Endodermal cell (in vitro differentiated cells): ENCODE data around the gene PRKCG. TPM values are rescaled to one million over a fixed set of nuclear protein-coding genes. Genes with fewer than 3 reads are reported as not detected.
A peak's percentile ranks its signal among the peaks of the same experiment; 100 is the strongest.

Experiments used
- DNase-seq: peaks from one replicate; pipeline ENCODE4 v3.0.0-alpha.2; 2017
- H3K27ac ChIP-seq: 2 replicates; pipeline ENCODE4 v1.5.1; 2013; ENCODE audit warnings: mild to moderate bottlenecking, low read depth, low read length, moderate library complexity
- H3K27me3 ChIP-seq: 2 replicates; pipeline ENCODE4 v1.6.1; 2013; ENCODE audit warnings: mild to moderate bottlenecking, low read length, moderate library complexity; ENCODE audit not compliant: insufficient read depth, control insufficient read depth, poor library complexity, severe bottlenecking
- H3K36me3 ChIP-seq: 2 replicates; pipeline ENCODE4 v1.7.0; 2013; ENCODE audit warnings: mild to moderate bottlenecking, low read length, moderate library complexity; ENCODE audit not compliant: control insufficient read depth, insufficient read depth
- H3K4me1 ChIP-seq: one replicate; pipeline ENCODE4 v1.7.0; 2013; ENCODE audit warnings: low read length; ENCODE audit not compliant: control insufficient read depth, insufficient read depth
- H3K4me3 ChIP-seq: 2 replicates; pipeline ENCODE4 v1.5.1; 2013; ENCODE audit warnings: mild to moderate bottlenecking, low read length, moderate library complexity
- H3K9ac ChIP-seq: 2 replicates; pipeline ENCODE4 v1.6.1; 2013; ENCODE audit warnings: mild to moderate bottlenecking, low read length, moderate library complexity; ENCODE audit not compliant: poor library complexity, severe bottlenecking; ENCODE audit errors: extremely low read depth
- H3K9me3 ChIP-seq: 2 replicates; pipeline ENCODE4 v1.6.1; 2013; ENCODE audit warnings: mild to moderate bottlenecking, low read length, moderate library complexity; ENCODE audit not compliant: control insufficient read depth
- H3K27ac Mint-ChIP-seq: 2 replicates; pipeline ENCODE4 v1.8.0; 2020; ENCODE audit warnings: mixed read lengths
- H3K27me3 Mint-ChIP-seq: 2 replicates; pipeline ENCODE4 v1.8.0; 2021; ENCODE audit warnings: mild to moderate bottlenecking, mixed read lengths; ENCODE audit not compliant: insufficient read depth
- H3K36me3 Mint-ChIP-seq: 2 replicates; pipeline ENCODE4 v1.8.0; 2020; ENCODE audit warnings: low read depth, mixed read lengths
- H3K4me1 Mint-ChIP-seq: 2 replicates; pipeline ENCODE4 v1.8.0; 2020; ENCODE audit warnings: mixed read lengths
- H3K4me3 Mint-ChIP-seq: 2 replicates; pipeline ENCODE4 v1.8.0; 2020; ENCODE audit warnings: mild to moderate bottlenecking, moderate library complexity, mixed read lengths
- H3K9me3 Mint-ChIP-seq: 2 replicates; pipeline ENCODE4 v1.8.0; 2020; ENCODE audit warnings: mild to moderate bottlenecking, mixed read lengths
- CTCF ChIP-seq: fragments of 200-600 bp; sonication (generic); conservative IDR thresholded peaks from 2 replicates; pipeline ENCODE4 v1.5.0; 2021; ENCODE audit warnings: antibody characterized with exemption, mild to moderate bottlenecking
- WGBS, 2 experiments: methylation state at CpG; one replicate each; pipeline versions ENCODE4 v1.1.5 to v1.1.7; 2013; ENCODE audit warnings: missing lambda C conversion rate in 2 of 2, mixed read lengths in 1 of 2; ENCODE audit not compliant: insufficient coverage in 1 of 2, insufficient read length in 1 of 2; 5-methylcytosine and 5-hydroxymethylcytosine counted together
- total RNA-seq, 2 donors: library from RNA; stranded (reverse); fragmentation: NEBNext Ultra II Directional in 1 of 2; extraction: Animal tissue kit (Norgen Biotek cat#: 25700) in 1 of 2; gene quantifications; 2 replicates in 1 of 2; 3 replicates in 1 of 2; pipeline ENCODE4 v1.2.1, GENCODE V29; 2021

PRKCG gene
- total RNA-seq, 2 donors from 2014 or later, result 2.7 to 5.6 TPM

- Histone ChIP-seq H3K27ac (no peak overlapping the region), H3K27me3 (no peaks in the 10 kb centered on the region), H3K4me3 (no peak overlapping the region), H3K9ac (no peak overlapping the region), H3K4me1 (no peaks in the 10 kb centered on the region), H3K36me3 (no peaks in the 10 kb centered on the region), H3K9me3 (no peaks in the 10 kb centered on the region)
- no peak overlapping the region for H3K27ac Mint-ChIP-seq
- no peak for TF ChIP-seq CTCF
- 64 to 68% methylated on average over 4 to 6 of the region's 7 CpGs for WGBS, 2 experiments
- no peak for DNase-seq
- H3K4me3 Mint-ChIP-seq, result no peak overlapping the region
- H3K4me1 Mint-ChIP-seq, result no peaks in the 10 kb centered on the region
- H3K27me3 Mint-ChIP-seq, result peaks cover 23% of the 10 kb centered on the region
- H3K36me3 Mint-ChIP-seq, result no peaks in the 10 kb centered on the region
- no peaks in the 10 kb centered on the region for H3K9me3 Mint-ChIP-seq
These were observed 54.0 kb downstream of the PRKCG start for GRCh38 chr19:53936029-53936428.

- H3K9me3 ChIP-seq, result no peaks in the 10 kb centered on the region
- no peak overlapping the region for H3K27ac ChIP-seq
- no peaks in the 10 kb centered on the region for H3K36me3 ChIP-seq
- H3K27me3 ChIP-seq, result peaks cover 23% of the 10 kb centered on the region
- 27 to 51% methylated on average over 24 to 55 of the region's 55 CpGs for WGBS, 2 experiments
- Mint-ChIP-seq H3K4me3 (peak overlapping the region; percentile 56), H3K27me3 (peaks cover 63% of the 10 kb centered on the region), H3K4me1 (peaks cover 2% of the 10 kb centered on the region), H3K36me3 (no peaks in the 10 kb centered on the region), H3K27ac (no peak overlapping the region), H3K9me3 (no peaks in the 10 kb centered on the region)
- no peak overlapping the region for H3K9ac ChIP-seq
- TF ChIP-seq CTCF, result peak; percentile 86
- peak; percentile 99 for DNase-seq
- H3K4me3 ChIP-seq, result peak overlapping the region; percentile 71
- H3K4me1 ChIP-seq, result no peaks in the 10 kb centered on the region
These were observed 60.2 kb downstream of the PRKCG start for GRCh38 chr19:53942001-53942786.

- Mint-ChIP-seq H3K27ac (no peak overlapping the region), H3K4me1 (peaks cover 2% of the 10 kb centered on the region), H3K4me3 (no peak overlapping the region), H3K9me3 (no peaks in the 10 kb centered on the region), H3K36me3 (no peaks in the 10 kb centered on the region), H3K27me3 (peaks cover 55% of the 10 kb centered on the region)
- Histone ChIP-seq H3K9ac (no peak overlapping the region), H3K4me1 (no peaks in the 10 kb centered on the region), H3K27ac (no peak overlapping the region), H3K36me3 (no peaks in the 10 kb centered on the region), H3K9me3 (no peaks in the 10 kb centered on the region), H3K27me3 (peaks cover 23% of the 10 kb centered on the region), H3K4me3 (no peak overlapping the region)
- 91 to 92% methylated on average over 3 to 4 of the region's 4 CpGs for WGBS, 2 experiments
- no peak for TF ChIP-seq CTCF
- DNase-seq, result no peak
These were observed 62.4 kb downstream of the PRKCG start for GRCh38 chr19:53944416-53944815.
